Stimulated activated CD4-positive, alpha-beta T cell treated with anti-CD3 and anti-CD28 coated beads, Interleukin-1b, Interleukin-23, amount 100 ng/mL, for 4 hours (primary cell): ENCODE results near the gene ABHD15.

ENCODE experiments used
- DNase-seq, 2 donors: peaks; one replicate each; pipeline ENCODE4 v3.0.0-alpha.2; 2020; ENCODE audit warnings: low read depth in 2 of 2

The ABHD15 gene

DNA sequence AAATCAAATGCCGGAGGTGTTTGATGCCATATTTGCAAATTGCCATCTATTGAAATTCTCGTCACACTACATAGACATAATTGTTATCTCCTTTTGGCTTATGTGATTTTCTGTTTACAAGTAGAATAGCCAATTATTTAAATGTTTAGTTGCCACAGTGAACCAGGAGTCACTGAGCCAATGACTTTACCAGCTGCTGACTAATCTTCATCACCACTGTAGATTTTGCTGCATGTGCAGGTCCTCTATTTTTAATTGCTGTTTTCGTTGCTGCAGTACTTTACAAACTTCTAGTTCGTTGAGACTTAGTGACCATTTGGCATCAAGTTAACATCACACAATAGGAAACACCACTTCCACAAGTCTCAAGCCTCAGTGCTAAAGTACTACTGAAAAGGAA, 22.8 kb downstream of the ABHD15 start:
- DNase-seq: no peak

DNA sequence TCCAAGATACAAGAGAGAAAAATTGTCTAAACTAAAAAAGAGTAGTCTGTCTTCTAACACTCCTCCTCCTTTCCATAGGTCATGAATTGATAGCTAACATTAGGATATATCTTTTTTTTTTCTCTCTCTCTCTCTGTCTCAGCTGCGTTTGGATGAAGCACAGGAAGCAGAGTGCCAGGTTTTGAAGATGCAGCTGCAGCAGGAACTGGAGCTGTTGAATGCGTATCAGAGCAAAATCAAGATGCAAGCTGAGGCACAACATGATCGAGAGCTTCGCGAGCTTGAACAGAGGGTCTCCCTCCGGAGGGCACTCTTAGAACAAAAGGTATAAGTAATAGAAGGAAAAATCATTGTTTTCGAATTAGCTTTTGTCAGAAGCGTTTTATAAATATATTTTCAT, 32.9 kb downstream of the ABHD15 start:
- no peak for DNase-seq

DNA sequence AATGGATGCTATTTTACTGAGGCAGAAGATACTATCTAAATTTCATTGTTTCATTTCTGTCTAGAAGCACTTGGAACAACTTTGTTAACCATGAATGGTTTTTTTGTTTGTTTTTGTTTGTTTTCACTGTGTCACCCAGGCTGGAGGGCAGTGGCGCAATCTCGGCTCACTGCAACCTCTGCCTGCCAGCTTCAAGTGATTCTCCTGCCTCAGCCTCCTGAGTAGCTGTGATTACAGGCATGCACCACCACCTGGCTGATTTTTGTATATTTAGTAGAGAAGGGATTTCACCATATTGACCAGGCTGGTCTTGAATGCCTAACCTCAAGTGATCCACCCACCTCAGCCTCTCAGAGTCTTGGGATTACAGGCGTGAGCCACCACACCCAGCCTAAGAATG, 40.5 kb downstream of the ABHD15 start:
- DNase-seq: no peak

DNA sequence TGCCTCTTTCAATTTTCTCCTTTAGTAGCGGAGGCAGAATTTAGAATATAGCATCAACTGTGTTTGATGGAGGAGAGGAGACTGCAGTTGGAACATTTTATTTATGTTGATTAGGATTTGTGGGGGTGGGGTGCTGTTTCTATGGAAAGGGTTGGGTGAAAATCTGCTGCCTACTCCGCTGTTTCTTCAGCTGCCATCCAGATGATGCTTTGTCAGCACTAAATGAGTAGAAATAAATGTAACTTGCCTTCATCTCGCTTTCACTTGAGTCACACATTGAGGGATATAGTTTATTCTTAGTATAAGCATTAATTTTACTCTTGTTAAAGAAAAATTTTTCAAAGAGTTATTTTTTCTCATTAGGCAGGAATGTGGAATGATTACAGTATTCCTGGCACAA, 42.1 kb downstream of the ABHD15 start:
- no peak for DNase-seq

DNA sequence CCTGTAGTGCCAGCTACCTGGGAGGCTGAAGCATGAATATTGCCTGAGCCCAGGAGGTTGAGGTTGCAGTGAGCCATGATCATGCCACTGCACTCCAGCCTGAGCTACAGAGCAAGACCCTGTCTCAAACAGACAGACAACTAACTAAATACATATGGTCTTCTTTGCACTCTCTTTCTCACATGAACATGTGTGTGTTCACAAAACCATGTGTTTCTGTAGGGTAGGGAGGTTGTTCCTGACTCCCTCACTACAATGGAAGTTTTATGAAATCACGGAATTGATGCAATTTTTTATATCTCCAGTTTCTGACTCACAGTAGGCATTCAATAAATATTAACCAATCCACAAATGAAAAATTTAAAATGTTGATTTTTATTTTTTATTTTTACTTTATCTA, 48.5 kb downstream of the ABHD15 start:
- DNase-seq: no peak

DNA sequence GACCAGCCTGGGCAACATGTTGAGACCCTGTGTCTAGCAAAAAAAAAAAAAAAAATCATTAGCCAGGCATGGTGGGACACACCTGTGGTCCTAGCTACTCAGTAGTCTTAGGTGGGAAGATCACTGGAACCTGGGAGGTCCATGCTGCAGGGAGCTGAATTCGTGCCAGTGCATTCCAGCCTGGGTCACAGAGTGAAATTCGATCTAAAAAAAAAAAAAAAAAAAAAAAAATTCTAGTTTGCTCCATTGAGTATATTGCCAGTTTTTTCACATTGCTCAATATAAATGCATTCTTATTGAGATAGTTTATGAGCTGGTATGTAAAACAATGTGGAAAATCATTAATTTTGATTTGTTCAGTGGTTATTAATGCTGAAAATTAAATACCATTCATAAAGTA, 52.0 kb downstream of the ABHD15 start:
- no peak for DNase-seq

DNA sequence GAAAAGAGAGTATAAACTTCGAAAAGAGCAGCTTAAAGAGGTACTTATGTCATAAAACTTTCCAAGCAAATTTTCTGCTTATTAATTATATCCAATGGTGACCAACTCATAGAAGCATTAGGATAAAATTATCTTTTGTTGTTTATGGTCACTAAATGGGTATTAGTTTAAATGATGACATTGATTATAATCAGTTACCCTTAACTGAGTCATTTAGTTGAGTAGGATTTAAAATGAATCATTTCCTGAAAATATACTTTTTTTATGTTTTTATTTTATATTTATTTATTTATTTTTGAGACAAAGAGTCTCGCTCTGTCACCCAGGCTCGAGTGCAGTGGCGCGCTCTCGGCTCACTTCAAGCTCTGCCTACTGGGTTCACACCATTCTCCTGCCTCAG, 55.9 kb downstream of the ABHD15 start:
- DNase-seq: no peak
